HG02840 (cell line): ENCODE data around the gene MYRF.

Source experiments
- ATAC-seq: cut with Tn5 transposase; IDR thresholded peaks from one replicate; pipeline ENCODE4 v1.9.1; 2021; ENCODE audit warnings: mild to moderate bottlenecking, moderate library complexity, moderate number of reproducible peaks; ENCODE audit not compliant: unreplicated experiment, low FRiP score

MYRF gene

GRCh38 chr11:61836193-61836592, 83.8 kb downstream of the MYRF start:
- no peak for ATAC-seq

DNA sequence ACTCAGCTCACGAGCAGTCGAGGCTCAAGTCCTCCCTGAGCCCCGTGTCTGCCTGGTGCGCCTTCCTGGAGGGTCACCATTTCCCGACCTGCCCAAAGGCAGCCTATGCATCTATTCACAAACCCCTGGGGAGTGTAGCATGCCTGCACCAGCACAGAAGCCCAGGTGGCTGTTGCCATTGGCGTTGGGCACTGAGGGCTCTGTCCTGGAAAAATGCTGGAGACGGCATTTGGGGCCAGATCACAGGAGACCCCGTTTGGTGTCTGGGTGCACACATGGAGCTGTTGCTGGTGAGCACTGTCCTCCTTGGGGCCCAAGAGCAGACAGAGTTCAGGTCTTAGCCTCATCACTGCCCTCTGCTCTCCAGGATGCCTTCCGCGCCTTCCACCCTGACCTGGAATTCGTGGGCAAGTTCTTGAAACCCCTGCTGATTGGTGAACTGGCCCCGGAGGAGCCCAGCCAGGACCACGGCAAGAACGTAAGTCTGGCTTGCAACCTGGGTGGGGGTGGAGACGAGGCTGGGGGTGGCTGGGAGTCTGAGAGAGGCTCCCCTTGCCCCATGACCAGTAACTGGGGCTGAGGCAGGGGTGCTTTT, 85.1 kb downstream of the MYRF start:
- ATAC-seq: no peak
